ENCODE measurements around the gene CBFA2T2. TPM values are rescaled to one million over a fixed set of nuclear protein-coding genes. Genes with fewer than 3 reads are reported as not detected.

Gene CBFA2T2
- total and polyA plus RNA-seq, 8 donors = 2.9 to 29.9 (median 12.0) TPM

GRCh38 chr20:33602826-33603590, 113.1 kb downstream of the CBFA2T2 start:
- Histone ChIP-seq H3K27ac (no peak overlapping the region), H3K4me3 (no peak overlapping the region), H3K36me3 (peaks cover 0 to 17% (median 10%) of the 10 kb centered on the region in 4 donors), H3K9me3 (no peaks in the 10 kb centered on the region), H3K27me3 (no peaks in the 10 kb centered on the region), H3K4me1 (peaks cover 0 to 27% (median 16%) of the 10 kb centered on the region in 4 donors)
- intact Hi-C loops (cut with DNase I; ENCODE audit: low total_unique reads) = no loop called here
- no peak for DNase-seq
- 59 to 74% (median 66%) methylated on average over 5 of the region's 5 CpGs for WGBS, 5 donors
- TF ChIP-seq POLR2A (IDR thresholded peaks at IDR 0.05) (no peak), CTCF (IDR thresholded peaks at IDR 0.05) (no peak), POLR2AphosphoS5 (IDR thresholded peaks at IDR 0.05) (no peak), EP300 (IDR thresholded peaks at IDR 0.05) (no peak)

- peaks cover 0 to 27% (median 16%) of the 10 kb centered on the region in 4 donors for H3K4me1 ChIP-seq
- H3K9me3 ChIP-seq = no peaks in the 10 kb centered on the region
- peaks cover 0 to 27% (median 21%) of the 10 kb centered on the region in 4 donors for H3K36me3 ChIP-seq
- 60 to 74% (median 66%) methylated on average over 5 of the region's 5 CpGs for whole genome bisulfite sequencing, 5 donors
- no peaks in the 10 kb centered on the region for H3K27me3 ChIP-seq
- no peak for DNase-seq
- intact Hi-C loops (cut with DNase I; ENCODE audit: low total_unique reads) = no loop called here
- H3K4me3 ChIP-seq = no peak overlapping the region
- no peak overlapping the region for H3K27ac ChIP-seq
- no peak for TF ChIP-seq CTCF (IDR thresholded peaks at IDR 0.05)
- TF ChIP-seq EP300 (IDR thresholded peaks at IDR 0.05) = no peak
- no peak for TF ChIP-seq POLR2AphosphoS5 (IDR thresholded peaks at IDR 0.05)
- no peak for TF ChIP-seq POLR2A (IDR thresholded peaks at IDR 0.05)
These were observed 114.4 kb downstream of the CBFA2T2 start for GRCh38 chr20:33604084-33604990.

GRCh38 chr20:33604991-33605370, 115.1 kb downstream of the CBFA2T2 start:
- no peak for TF ChIP-seq CTCF (IDR thresholded peaks at IDR 0.05)
- TF ChIP-seq POLR2A (IDR thresholded peaks at IDR 0.05) = no peak
- TF ChIP-seq POLR2AphosphoS5 (IDR thresholded peaks at IDR 0.05) = no peak
- TF ChIP-seq EP300 (IDR thresholded peaks at IDR 0.05) = no peak
- no peak overlapping the region for H3K4me3 ChIP-seq
- H3K27ac ChIP-seq = no peak overlapping the region
- intact Hi-C loops (cut with DNase I; ENCODE audit: low total_unique reads) = no loop called here
- DNase-seq = no peak
- peaks cover 0 to 29% (median 23%) of the 10 kb centered on the region in 4 donors for H3K36me3 ChIP-seq
- no peaks in the 10 kb centered on the region for H3K27me3 ChIP-seq
- H3K9me3 ChIP-seq = no peaks in the 10 kb centered on the region
- WGBS, 5 donors = 76 to 91% (median 87%) methylated on average over 1 of the region's 1 CpG
- H3K4me1 ChIP-seq = peaks cover 0 to 27% (median 16%) of the 10 kb centered on the region in 4 donors

GRCh38 chr20:33606118-33606771, 116.3 kb downstream of the CBFA2T2 start:
- Histone ChIP-seq H3K36me3 (peaks cover 5 to 40% (median 31%) of the 10 kb centered on the region in 4 donors), H3K27ac (no peak overlapping the region), H3K4me3 (no peak overlapping the region), H3K9me3 (no peaks in the 10 kb centered on the region), H3K27me3 (no peaks in the 10 kb centered on the region), H3K4me1 (peaks cover 0 to 27% (median 16%) of the 10 kb centered on the region in 4 donors)
- intact Hi-C loops (cut with DNase I; ENCODE audit: low total_unique reads) = no loop called here
- TF ChIP-seq POLR2AphosphoS5 (IDR thresholded peaks at IDR 0.05) (no peak), EP300 (IDR thresholded peaks at IDR 0.05) (no peak), POLR2A (IDR thresholded peaks at IDR 0.05) (no peak), CTCF (IDR thresholded peaks at IDR 0.05) (no peak)
- 89 to 98% (median 94%) methylated on average over 3 of the region's 3 CpGs for WGBS, 5 donors
- no peak for DNase-seq

Measured in stomach (tissue), 9 donors.